ENCODE data around the gene HS3ST4. TPM values are rescaled to one million over a fixed set of nuclear protein-coding genes. Genes with fewer than 3 reads are reported as not detected.

The HS3ST4 gene
- total RNA-seq, 1 donor from 2014 or later = 1.4 TPM

DNA sequence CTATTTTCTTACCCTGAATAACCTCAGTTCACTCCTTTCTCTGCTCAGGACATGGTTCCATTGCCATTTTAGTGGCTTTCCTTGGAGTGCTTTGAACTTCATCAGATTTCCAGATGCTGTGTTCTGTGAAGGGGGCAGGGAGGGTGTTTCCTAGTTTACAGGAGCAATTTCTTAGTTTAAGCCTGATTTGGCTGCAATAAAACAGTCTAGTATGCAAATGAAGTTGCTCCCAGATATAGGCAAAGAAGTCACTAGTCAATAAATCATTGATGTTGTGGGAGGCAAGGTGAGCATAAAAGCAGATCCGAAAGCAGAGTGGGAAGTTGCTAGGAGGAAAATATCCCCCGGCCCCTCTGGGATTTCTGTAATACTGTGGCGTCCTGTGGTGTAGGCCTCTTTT lies 202.3 kb downstream of the HS3ST4 start:
- DNase-seq (ENCODE audit: low spot score) = no peak

GRCh38 chr16:25895380-25895779 lies 203.6 kb downstream of the HS3ST4 start:
- DNase-seq (ENCODE audit: low spot score) = no peak

- DNase-seq (ENCODE audit: low spot score) = no peak
These were observed 204.7 kb downstream of the HS3ST4 start for GRCh38 chr16:25896411-25896810.

DNA sequence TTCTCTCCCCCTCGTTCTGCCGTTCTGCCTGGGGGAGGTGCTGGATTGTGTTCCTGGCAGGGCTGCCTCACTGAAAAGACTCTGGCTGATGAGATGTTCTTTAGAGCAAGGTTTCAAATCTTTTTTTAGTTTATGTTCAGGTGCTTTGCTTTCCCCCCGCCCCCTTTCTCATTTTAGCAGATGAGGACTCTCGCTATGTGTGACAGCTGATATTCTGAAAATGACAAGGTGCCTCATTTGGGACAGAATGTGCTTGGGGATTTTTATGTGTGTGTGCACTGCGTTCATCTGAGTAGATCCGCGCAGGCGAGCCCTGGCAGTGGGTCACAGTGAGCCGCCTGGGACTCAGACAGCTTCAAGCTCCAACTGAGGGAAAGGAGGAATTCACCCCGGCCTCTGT lies 205.9 kb downstream of the HS3ST4 start:
- DNase-seq (ENCODE audit: low spot score) = no peak

DNA sequence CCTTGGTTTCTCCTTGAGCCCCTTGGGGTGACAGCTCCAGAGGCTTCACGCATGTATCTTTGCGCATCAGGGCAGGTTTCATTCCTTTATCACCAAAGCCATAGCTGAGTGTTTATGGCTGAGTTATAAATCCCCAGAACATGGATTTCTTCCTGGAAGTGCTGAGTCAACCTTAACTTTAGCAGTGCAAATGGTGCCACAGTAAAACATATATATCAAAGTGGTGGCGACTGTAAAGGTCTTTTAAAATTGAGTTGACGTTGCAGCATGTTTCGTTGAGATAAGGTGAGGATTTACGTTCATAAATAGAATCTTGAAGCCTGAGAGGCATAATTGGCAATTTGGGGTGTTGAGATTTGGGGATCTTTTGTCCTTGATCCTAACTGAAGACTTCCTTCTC lies 214.1 kb downstream of the HS3ST4 start:
- no peak for DNase-seq (ENCODE audit: low spot score)

- no peak for DNase-seq (ENCODE audit: low spot score)
These were observed 219.2 kb downstream of the HS3ST4 start for GRCh38 chr16:25910971-25911370.

GRCh38 chr16:25912321-25912720 lies 220.6 kb downstream of the HS3ST4 start:
- DNase-seq (ENCODE audit: low spot score) = no peak

DNA sequence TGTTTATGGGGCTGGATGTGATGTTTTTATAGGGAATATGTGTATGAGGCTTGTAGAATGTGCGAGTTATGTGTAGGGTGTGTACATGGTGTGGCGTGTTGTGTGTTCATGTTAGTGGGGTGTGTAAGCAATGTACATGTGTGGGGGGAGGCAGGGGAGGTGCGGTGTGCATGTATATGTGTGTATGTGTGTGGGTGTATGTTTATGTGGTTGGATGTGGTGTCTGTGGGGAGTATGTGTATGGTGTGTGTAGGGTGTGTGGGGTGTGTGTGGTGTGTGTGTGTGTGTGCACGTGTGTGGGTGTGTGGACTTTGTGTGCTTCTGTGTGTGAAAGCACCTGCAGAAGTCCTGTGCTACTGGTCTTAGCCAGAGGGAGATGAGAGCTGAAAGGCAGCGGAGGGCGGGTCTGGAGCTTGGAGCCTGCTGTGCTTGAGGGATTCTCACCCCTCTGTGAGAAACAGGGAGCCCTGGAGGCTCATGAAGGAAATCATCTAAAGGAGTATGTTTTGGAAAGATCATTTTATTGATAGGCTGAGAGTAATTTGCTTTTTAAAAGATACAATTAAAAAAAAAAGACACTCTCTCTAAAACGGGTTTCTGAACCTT lies 222.7 kb downstream of the HS3ST4 start:
- no peak for DNase-seq (ENCODE audit: low spot score)

DNA sequence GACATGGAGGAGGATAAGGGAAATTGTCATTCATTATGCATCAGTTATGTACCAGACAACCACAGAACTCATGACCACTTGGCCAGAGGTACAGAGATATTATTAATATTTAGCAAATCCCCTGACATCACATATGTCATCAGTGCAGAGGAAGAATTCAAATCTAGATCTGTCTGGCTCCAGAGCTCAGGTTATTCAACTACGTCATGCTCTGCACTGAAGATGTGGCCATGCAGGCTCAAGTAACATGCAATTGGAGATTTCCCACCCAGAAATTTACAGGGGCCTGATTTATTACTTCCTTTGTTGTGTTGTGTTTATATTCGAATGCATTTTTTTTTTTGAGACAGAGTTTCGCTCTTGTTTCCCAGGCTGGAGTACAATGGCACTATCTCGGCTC lies 224.3 kb downstream of the HS3ST4 start:
- peak; percentile 10 for DNase-seq (ENCODE audit: low spot score)

- DNase-seq (ENCODE audit: low spot score) = no peak
These were observed 230.7 kb downstream of the HS3ST4 start for GRCh38 chr16:25922438-25922837.

GRCh38 chr16:25925421-25925820 lies 233.7 kb downstream of the HS3ST4 start:
- peak; percentile 72 for DNase-seq (ENCODE audit: low spot score)

DNA sequence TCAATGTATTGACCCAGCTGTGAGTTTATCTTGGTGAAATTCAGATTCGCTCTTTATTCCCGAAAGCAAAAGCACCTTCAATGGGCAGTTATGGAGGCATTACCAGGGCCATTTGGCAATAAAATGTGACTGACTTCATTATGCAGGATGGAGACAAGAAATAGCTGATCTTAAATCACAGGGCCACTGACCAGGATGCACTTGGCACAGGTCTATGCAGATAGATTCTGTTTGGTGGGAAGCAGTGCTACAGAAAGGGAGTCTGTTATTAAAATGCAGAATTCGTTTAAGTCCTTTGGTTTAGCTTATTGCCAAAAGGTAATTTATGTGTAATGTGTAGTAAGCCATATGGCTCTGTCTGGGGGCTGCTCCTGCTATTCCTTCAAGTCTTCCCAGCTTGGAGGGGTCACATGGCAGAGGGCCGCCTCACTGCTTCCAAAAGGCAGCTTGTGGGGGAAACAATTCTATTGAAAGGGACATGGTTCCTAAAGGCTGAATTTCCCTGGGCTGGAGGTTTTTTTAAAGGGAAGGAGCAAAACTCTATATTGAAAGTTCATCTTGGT lies 239.8 kb downstream of the HS3ST4 start:
- no peak for DNase-seq (ENCODE audit: low spot score)

DNA sequence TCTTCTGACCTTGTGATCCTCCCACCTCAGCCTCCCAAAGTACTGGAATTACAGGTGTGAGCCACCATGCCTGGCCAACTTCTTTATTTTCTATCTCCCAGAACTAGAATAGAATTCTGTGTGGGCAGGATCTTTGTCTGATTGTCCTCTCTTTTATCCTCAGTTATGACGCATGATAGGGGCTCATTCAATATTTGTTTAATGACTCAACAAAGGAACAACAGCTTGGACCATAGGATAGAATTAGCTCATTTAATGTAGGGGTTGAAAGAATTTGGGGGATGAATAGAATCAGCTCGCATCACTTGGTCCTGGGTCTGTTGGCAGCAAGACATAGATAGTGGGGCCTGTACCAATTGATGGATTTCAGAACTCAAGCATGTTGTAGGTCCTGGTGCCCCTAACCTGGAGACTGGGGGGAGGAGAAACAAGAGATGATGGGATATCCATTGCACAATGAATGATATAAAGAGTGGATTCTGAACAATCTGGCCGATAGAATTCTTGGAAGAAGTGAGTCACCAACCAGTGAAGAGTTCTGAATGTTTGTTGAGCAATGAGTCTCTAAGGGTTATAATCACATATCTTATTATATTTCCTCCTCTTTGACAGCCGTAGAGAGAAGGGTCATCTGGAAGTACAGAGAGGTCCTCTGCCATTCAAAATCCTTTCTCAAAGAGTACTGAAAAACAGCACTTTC lies 250.2 kb downstream of the HS3ST4 start:
- peak; percentile 2 for DNase-seq (ENCODE audit: low spot score)

- DNase-seq (ENCODE audit: low spot score) = peak; percentile 52
These were observed 259.0 kb downstream of the HS3ST4 start for GRCh38 chr16:25950586-25951281.

GRCh38 chr16:25951999-25952398 lies 260.2 kb downstream of the HS3ST4 start:
- DNase-seq (ENCODE audit: low spot score) = peak; percentile 22

- DNase-seq (ENCODE audit: low spot score) = no peak
These were observed 261.2 kb downstream of the HS3ST4 start for GRCh38 chr16:25952983-25953382.

DNA sequence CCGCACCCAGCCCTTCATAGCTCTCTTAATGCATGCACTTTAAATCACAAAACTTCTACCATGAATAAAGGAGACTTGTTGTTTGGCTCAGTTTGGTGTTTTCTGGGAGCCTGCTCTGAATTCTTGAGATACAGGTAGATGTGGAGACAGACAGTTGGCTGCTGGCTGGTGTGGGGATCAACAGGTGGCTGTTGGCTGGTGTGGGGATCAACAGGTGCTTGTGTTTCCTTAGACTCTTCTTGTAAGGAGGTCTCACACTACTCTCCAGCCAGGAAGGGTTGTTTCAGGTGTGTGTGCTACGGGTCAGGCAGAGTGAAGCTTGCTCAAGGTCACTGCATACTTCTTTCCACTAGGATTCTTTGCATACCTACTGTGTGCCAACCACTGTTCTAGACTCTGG lies 265.9 kb downstream of the HS3ST4 start:
- no peak for DNase-seq (ENCODE audit: low spot score)

GRCh38 chr16:25959221-25959620 lies 267.5 kb downstream of the HS3ST4 start:
- no peak for DNase-seq (ENCODE audit: low spot score)

DNA sequence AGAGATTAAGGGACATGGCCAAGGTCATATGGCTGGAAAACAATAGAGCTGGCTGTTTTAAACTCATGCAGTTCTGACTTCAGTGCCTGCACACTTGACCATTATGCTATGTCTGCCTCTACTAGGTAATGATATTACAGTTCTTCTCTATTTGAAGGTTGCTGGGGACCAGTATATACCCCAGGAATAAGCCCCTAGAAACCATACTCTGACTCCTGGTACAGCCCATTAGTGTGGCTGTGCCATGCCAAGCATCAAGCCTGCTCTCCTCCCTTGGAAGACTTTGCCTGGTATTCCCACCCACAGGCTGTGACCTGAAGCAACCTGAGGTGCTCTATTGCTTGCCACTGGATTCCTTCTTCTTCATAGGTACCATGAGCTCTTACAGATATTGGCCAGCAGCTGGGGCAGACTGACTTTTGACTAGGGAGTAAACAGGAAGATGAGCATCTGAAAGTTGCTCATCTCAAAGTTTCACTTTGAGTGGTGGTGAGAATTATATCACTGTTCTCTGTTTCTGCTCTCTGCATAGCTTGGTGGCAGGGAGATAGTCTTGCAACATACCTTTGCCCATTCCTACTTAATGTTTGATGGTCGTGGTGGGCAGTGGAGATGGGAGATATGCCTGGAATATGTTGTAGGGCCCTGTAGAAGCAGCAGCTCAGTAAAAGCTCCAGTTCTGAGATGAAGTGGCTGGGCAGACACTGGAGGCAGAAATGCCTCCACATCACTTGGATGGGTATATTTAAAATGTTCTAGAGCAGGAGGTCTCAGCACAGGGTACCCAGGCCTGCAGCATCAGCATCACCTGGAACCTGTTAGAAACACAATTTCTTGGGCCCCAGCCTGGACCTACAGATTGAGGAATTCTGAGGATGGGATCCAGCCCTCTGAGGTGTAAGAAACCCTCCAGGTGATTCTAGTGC lies 274.7 kb downstream of the HS3ST4 start:
- peak; percentile 20 for DNase-seq (ENCODE audit: low spot score)

GRCh38 chr16:25977121-25977520 lies 285.4 kb downstream of the HS3ST4 start:
- DNase-seq (ENCODE audit: low spot score) = no peak

DNA sequence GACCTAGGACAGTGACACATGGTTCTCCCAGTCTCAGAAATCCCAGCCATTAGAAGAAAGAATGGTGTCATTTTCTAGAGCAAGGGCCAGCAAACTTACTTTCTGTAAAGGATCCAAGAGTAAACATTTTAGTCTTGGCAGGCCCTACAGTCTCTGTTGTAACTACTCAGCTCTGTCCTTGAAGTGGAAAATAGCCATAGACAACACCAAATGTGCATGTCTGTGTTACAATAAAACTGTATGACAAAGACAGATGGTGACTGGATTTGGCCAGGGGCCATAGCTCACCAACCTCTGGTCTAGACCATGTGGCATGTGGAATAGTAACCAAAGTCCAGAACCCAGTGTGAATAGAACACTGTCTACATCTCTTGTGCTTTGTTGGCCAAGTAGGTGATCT lies 286.5 kb downstream of the HS3ST4 start:
- no peak for DNase-seq (ENCODE audit: low spot score)

- DNase-seq (ENCODE audit: low spot score) = no peak
These were observed 296.3 kb downstream of the HS3ST4 start for GRCh38 chr16:25988084-25988483.
